H1 (cell line): Measurements from ENCODE around the gene STRN4.

ENCODE experiments used
- EZH2 ChIP-seq: fragments of 200-600 bp; sonication (generic); IDR thresholded peaks from 2 replicates; pipeline ENCODE4 v1.7.1; 2012; ENCODE audit warnings: low read depth, mild to moderate bottlenecking, moderate library complexity, low read length, inconsistent platforms; ENCODE audit not compliant: severe bottlenecking
- POLR2A ChIP-seq, 2 experiments: IDR thresholded peaks; 1 replicate in 1 of 2; 2 replicates in 1 of 2; pipeline ENCODE4 v1.6.1; 2011; ENCODE audit warnings: low read depth in 2 of 2, low read length in 2 of 2, mild to moderate bottlenecking in 2 of 2; ENCODE audit errors: control extremely low read depth in 1 of 2
- POLR2AphosphoS5 ChIP-seq: IDR thresholded peaks from 2 replicates; pipeline ENCODE4 v1.6.1; 2011; ENCODE audit warnings: low read depth, low read length
- RFX5 ChIP-seq: IDR thresholded peaks from 2 replicates; pipeline ENCODE4 v1.6.1; 2011; ENCODE audit warnings: low read depth, low read length, improper control_type of control experiment, borderline replicate concordance
- SIN3A ChIP-seq, 2 experiments: IDR thresholded peaks in 1 of 2; conservative IDR thresholded peaks in 1 of 2; 2 replicates each; pipeline ENCODE4 v1.6.1; 2011 to 2012; ENCODE audit warnings: low read length in 2 of 2, improper control_type of control experiment in 1 of 2, low read depth in 1 of 2, mild to moderate bottlenecking in 1 of 2
- SP1 ChIP-seq: IDR thresholded peaks from 2 replicates; pipeline ENCODE4 v1.6.1; 2011; ENCODE audit warnings: low read depth, low read length
- TAF1 ChIP-seq: IDR thresholded peaks from 2 replicates; pipeline ENCODE4 v1.6.1; 2011; ENCODE audit warnings: mild to moderate bottlenecking, low read depth, low read length
- TF ChIP-seq, protein P1 (sequence below), 3 experiments: IDR thresholded peaks; 1 replicate in 2 of 3; 2 replicates in 1 of 3; pipeline versions ENCODE4 v1.5.1 to v1.6.1; 2011; ENCODE audit warnings: low read length in 3 of 3, mild to moderate bottlenecking in 3 of 3, inconsistent platforms in 2 of 3, low read depth in 1 of 3, moderate library complexity in 1 of 3; ENCODE audit not compliant: insufficient read depth in 1 of 3; ENCODE audit errors: control extremely low read depth in 1 of 3
- TF ChIP-seq, protein P2 (sequence below): IDR thresholded peaks from 2 replicates; pipeline ENCODE4 v1.6.1; 2012; ENCODE audit warnings: inconsistent platforms

DNA sequence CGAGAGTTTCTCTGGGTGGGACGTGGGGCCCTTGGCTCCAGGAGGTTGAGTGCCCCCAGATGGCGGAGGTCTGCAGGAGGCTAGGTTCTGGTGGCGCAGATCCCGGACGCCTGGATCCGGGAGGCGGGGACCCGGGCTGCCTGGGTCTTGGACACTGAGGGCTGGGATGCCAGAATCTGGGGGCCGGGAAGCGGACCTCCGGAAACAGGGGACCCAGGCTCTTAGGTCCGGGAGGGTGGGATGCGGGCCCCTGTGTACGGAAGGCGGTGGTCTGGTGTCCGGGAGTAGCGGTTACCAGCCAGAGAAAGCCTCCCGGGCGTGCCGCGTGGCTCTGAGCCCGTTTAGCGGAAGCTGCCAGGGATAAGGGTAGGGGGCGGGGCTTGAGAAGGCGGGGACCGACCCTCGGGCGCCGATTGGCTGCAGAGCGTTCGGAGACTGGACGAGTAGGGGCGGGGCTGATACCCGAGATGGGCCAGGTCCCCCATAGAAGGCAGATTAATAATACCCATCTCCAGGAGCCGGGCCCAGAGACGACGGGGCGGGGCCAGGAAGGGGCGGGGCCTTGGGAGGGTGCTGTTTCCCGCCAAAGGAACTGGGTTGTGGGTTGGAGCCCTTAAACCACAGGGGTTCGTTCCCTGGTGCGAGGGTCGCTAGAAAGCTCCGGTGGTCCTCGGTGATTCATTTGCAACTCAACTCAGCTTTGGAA lies 42.2 kb upstream of the STRN4 start, which contains the start of gene SLC1A5:
- TF ChIP-seq POLR2AphosphoS5 (peak; percentile 99), TAF1 (peak; percentile 99), SIN3A (conservative IDR thresholded peaks at IDR 0.05 in 1 of 2, IDR thresholded peaks at IDR 0.05 in 1 of 2; ENCODE audit: low read depth in 1 of 2, low read length in 2 of 2) (peak; percentile 91 to 93; a peak in 3 of 4 replicates), EZH2 (no peak), POLR2A (IDR thresholded peaks at IDR 0.05; ENCODE audit: control extremely low read depth in 1 of 2, low read depth in 2 of 2, low read length in 2 of 2) (peak; percentile 99), SP1 (peak; percentile 79), RFX5 (no peak)
- TF ChIP-seq, protein P1, sequence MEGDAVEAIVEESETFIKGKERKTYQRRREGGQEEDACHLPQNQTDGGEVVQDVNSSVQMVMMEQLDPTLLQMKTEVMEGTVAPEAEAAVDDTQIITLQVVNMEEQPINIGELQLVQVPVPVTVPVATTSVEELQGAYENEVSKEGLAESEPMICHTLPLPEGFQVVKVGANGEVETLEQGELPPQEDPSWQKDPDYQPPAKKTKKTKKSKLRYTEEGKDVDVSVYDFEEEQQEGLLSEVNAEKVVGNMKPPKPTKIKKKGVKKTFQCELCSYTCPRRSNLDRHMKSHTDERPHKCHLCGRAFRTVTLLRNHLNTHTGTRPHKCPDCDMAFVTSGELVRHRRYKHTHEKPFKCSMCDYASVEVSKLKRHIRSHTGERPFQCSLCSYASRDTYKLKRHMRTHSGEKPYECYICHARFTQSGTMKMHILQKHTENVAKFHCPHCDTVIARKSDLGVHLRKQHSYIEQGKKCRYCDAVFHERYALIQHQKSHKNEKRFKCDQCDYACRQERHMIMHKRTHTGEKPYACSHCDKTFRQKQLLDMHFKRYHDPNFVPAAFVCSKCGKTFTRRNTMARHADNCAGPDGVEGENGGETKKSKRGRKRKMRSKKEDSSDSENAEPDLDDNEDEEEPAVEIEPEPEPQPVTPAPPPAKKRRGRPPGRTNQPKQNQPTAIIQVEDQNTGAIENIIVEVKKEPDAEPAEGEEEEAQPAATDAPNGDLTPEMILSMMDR (IDR thresholded peaks at IDR 0.05; ENCODE audit: control extremely low read depth in 1 of 3, insufficient read depth in 1 of 3, low read depth in 1 of 3, low read length in 3 of 3) = no peak
- TF ChIP-seq, protein P2, sequence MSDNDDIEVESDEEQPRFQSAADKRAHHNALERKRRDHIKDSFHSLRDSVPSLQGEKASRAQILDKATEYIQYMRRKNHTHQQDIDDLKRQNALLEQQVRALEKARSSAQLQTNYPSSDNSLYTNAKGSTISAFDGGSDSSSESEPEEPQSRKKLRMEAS = peak; percentile 90
